Measurements from ENCODE around the gene VTN.

Gene VTN, protein sequence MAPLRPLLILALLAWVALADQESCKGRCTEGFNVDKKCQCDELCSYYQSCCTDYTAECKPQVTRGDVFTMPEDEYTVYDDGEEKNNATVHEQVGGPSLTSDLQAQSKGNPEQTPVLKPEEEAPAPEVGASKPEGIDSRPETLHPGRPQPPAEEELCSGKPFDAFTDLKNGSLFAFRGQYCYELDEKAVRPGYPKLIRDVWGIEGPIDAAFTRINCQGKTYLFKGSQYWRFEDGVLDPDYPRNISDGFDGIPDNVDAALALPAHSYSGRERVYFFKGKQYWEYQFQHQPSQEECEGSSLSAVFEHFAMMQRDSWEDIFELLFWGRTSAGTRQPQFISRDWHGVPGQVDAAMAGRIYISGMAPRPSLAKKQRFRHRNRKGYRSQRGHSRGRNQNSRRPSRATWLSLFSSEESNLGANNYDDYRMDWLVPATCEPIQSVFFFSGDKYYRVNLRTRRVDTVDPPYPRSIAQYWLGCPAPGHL

DNA sequence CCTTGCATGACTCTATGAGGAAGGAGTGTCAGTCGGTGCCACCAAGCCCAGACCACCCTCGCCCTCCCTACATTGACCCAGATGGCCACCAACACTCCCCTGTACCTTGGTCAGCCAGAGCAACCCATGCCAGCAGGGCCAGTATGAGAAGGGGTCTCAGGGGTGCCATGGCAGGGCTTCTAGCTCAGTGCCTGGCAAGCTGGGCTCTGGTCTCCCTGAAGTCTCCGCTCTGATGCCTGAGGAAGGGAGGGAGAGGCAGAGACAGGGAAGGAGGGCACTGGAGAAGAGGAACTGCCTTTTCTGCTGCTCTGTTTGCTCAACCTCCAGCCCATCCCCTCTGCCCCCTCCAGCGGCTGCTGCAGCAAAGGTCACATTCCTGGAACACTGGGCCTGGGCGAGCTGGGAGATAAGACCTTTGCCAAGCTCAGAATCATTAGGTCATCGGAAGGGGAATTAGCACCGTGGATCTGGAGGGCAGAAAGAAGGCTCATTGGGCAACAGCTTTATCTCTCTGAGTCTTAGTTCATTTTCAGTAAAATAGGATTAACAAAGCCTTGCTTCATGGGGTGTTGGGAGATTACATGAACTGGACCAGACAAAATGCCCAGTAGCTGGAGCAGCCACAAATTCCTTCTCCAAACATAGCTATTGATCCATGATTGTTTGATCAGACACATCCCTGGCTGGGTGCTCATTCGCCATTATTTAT, at the start of gene VTN:
Gene VTN, minus strand, starts transcription at position 273 of the 709 bp plus-strand sequence. Its CDS starts 104 bp downstream, at position 169.
- FAIRE-seq = no peak
- TF ChIP-seq POLR2A (IDR thresholded peaks at IDR 0.05; ENCODE audit: low read depth, low read length) = no peak
- DNase-seq (ENCODE audit: insufficient read length, low spot score) = no peak

DNA sequence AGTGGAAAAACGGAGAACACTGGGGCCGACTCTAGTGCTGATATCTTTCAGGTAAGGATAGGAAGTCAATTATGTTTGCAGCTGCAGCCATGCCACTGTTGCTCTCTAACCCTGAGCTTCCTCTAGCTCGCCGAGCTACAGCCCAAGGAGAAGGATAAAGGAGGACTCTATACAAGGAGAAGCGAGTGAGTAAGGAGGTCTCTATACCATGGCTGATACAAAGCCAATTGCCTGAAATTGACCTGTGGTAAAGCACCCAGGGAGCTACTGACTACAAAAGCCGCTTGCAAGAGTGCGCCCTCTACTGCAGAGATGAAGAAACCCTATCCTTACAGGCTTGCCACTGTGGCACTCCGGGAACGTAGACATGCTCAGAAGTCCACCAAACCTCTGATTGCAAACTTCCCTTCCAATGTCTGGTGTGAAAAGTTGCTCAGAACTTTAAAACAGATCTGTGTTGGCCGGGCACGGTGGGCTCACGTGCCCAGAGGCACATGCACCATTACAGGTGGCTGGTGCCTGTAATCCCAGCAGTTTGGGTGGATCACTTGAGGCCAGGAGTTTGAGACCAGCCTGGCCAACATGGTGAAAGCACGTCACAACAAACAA, 46.7 kb upstream of the VTN start:
- peak; percentile 40 for DNase-seq (ENCODE audit: insufficient read length, low spot score)
- no peak for FAIRE-seq
- TF ChIP-seq POLR2A (IDR thresholded peaks at IDR 0.05; ENCODE audit: low read depth, low read length) = no peak

DNA sequence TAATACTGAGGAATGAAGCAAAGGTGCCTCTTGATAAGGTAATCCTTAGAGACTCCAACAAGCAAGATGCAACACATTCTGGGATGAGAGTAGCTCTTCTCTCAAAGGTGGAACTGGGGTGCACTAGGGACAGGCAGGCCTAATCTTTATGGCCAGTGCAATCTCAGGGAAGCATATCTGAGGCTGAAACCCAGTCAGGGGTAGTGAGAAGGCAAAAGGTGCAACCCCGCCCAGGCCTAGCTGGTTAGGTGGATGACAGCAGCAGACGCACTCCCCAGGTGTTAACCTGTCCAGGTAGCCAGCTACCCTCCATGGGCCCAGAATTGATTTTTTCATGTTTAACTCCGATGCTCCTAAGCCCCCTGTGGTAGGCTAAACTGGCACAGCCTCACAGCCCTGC, 45.8 kb upstream of the VTN start:
- DNase-seq (ENCODE audit: insufficient read length, low spot score) (no peak), FAIRE-seq (no peak)
- TF ChIP-seq POLR2A (IDR thresholded peaks at IDR 0.05; ENCODE audit: low read depth, low read length) = no peak

DNA sequence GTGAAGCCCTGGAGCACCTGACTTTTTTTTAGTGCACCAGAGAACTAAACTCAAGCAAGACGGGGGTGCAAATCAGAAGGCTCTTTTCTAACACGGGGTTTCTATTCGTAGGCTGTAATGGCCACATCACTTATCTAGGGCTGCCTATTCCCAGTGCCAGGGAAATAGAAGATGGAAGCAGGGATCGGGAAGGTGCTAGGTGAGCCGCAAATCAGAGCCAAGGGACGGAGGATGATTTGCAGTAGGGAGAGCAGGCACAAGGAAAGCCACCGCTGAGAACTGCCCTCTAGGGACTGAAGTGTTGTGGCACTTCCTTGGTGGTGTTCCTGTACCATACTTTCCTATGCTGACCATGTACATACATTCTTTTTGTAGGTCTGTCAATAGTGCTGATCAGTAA, 43.7 kb upstream of the VTN start:
- FAIRE-seq (no peak), DNase-seq (ENCODE audit: insufficient read length, low spot score) (no peak)

DNA sequence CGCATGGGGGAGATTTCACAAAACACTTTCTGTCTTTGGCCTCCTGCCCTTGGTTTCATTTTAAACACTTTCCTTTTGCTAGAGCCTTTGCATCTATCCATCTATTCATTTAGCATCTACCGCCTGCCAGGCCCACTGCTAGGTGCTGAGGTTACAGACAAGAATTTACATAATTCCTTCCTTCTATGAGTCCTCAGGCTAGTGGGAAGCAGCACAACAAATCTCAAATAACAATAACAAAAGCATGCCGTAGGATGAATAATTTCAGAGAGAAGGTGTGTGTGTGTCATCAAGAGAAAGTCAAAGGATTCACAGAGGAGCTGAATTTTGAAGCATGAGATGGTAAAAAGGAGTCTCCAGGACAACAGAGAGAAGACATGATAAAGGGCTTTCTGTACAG, 42.0 kb upstream of the VTN start:
- no peak for DNase-seq (ENCODE audit: insufficient read length, low spot score)
- FAIRE-seq = no peak

More for the DNA sequence above, 43.7 kb upstream of the VTN start:
- TF ChIP-seq POLR2A (IDR thresholded peaks at IDR 0.05; ENCODE audit: low read depth, low read length) = no peak

DNA sequence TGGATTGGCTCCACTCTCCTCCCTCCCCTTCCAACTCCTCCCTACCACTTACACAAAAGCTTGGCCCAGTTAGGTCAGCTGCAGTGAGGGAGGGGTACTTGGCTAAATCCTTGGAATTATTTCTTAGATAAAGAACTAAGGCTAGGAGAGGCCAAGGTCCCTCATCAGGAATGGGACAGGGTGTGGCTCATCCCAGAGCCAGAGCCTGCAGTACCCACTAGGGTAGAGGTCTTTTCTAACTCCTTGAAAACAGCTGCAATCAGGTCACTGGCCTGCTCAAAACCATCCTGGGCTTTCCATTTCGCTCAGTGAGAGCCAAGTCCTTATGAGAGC, 37.8 kb upstream of the VTN start:
- FAIRE-seq (no peak), DNase-seq (ENCODE audit: insufficient read length, low spot score) (no peak)
- no peak for TF ChIP-seq POLR2A (IDR thresholded peaks at IDR 0.05; ENCODE audit: low read depth, low read length)

More for the DNA sequence above, 42.0 kb upstream of the VTN start:
- TF ChIP-seq POLR2A (IDR thresholded peaks at IDR 0.05; ENCODE audit: low read depth, low read length) = no peak

DNA sequence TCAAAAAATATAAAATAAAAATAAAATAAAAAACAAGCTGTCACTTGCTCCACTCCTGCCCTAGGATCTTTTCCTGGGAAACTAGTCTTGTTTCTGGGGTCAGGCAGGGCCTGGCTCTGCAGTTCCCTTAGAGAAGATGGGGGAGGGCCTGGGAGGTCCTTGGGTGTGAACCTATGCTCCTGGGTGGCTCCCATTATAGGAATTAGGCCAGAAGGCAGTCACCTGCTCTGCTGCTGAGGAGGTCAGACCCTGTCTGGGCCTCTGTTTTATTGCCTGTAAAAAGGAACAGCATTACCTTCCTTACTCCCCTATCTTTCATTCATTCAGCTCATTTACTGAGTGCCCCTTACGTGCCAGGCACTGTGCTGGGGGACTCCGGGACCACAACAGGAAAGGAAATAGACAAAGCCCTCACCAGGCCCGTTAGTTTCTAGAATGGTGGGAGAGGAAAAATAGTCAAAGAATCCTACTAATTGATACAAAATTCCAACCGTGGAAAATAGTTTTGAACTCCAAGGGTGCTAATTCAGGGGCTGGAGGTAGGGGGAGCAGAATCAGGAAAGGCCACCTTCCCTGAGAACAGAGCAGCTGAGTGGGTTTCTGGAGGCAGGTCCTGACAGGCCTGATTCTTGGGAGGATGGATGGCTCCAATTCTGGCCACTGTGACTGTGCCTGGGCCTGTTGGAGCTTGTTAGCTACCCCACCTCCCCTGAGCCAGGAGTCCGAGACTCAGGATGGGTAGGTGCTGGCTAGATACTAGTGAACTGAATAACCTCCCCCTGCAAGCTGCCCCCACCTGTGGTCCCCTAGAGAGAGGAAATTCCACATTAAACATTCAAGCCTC, 37.2 kb upstream of the VTN start:
- no peak for TF ChIP-seq POLR2A (IDR thresholded peaks at IDR 0.05; ENCODE audit: low read depth, low read length)
- no peak for DNase-seq (ENCODE audit: insufficient read length, low spot score)
- FAIRE-seq = no peak

DNA sequence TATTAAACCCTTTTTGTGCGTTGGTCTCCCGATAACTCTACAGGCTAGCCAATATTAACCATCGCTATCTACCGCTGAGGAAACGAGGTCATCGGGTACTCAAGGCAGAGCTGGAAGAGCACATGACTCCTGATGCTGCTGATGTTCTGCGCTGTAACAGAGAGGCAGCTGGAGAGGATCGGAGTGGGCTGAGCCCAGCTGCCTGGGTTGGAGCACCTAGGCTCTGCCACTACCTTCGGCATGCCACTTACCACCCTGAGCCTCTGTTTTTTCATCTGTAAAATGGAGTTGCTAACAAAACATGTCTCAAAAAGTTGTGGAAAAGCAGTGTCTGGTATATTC, 36.3 kb upstream of the VTN start:
- FAIRE-seq (no peak), DNase-seq (ENCODE audit: insufficient read length, low spot score) (no peak)
- no peak for TF ChIP-seq POLR2A (IDR thresholded peaks at IDR 0.05; ENCODE audit: low read depth, low read length)

DNA sequence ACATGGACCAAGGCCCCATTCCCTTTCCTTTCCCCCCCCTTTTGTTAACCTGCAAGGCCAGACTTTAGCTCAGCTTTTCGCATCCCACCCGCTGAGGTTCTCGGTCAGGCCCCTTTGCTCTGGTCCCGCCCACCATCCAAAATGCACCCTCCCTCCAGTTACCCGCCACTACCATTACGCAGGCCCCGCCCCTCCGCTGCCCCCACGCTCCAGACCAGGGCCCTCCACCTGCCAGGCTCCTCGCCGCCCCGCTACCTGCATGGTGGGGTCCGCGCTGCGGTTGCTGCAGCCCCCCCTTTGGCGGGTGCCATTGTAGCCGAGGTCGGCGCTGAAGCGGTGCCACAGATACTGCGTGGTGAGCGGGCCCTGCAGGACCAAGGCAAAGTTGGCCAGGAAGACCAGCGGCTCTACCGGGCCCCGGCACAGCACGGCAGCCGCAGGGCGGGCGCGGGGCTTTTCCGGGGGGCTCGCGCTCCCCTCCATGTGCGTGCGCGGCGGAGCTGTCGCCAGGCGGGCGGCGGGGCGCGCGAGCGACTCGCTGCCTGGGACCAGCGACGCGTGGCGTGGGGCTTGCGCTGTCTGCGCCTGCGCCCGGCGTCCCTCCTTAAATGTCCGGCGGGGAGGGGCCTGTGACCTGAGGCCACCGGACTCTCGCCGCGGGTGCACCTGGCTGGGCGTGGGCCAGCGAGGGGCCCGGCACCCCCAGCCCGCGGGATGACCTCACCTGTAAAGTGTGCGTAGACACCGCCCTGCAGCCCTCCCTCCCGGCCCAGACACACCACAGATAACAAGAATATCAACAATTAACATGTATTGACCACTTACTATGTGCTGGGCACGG, 35.7 kb upstream of the VTN start, which contains the start of gene SLC46A1:
Gene SLC46A1, minus strand, starts transcription at position 581 of the 841 bp plus-strand sequence. Its CDS starts 98 bp downstream, at position 483.
- TF ChIP-seq POLR2A (IDR thresholded peaks at IDR 0.05; ENCODE audit: low read depth, low read length) = peak; percentile 33; the same call in 1 of the 2 replicates
- FAIRE-seq = no peak

DNA sequence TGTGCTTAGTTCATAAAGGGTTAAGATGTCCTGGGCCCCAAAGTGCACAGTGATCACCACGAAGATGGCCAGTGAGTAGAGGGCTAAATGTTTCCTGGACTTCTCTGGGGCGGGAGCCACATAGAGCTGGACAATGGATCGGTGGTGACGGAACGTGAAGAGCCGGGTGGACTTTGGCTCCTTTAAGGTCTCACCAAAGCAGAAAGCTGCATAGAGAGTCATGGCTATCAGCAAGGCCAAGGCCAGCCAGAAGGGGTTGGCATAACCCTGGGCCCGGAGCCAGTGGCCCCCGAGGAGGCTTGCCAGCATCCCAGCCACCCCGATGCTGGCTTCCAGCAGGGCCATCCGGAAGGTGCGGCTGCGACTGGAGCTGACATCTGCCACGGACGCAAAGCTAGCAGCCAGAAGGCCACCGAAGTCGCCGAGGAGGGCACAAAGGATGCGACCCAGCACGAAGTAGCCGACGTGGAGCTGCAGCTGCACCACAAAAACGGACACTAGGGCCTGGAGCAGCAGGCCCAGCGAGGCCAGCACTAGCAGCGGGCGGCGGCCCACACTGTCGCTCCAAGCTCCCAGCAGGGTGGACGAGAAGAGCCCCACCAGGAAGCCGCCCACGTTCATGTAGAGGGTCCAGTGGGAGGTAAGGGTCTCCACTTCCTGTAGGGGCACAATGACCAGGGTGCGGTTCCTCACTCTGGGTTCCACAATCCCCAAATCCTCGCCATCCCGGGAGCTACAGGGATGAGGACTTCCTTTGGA, 34.9 kb upstream of the VTN start:
- TF ChIP-seq POLR2A (IDR thresholded peaks at IDR 0.05; ENCODE audit: low read depth, low read length) = no peak
- no peak for DNase-seq (ENCODE audit: insufficient read length, low spot score)
- no peak for FAIRE-seq

More for the DNA sequence above, 35.7 kb upstream of the VTN start, which contains the start of gene SLC46A1:
- peak; percentile 26 for DNase-seq (ENCODE audit: insufficient read length, low spot score)

DNA sequence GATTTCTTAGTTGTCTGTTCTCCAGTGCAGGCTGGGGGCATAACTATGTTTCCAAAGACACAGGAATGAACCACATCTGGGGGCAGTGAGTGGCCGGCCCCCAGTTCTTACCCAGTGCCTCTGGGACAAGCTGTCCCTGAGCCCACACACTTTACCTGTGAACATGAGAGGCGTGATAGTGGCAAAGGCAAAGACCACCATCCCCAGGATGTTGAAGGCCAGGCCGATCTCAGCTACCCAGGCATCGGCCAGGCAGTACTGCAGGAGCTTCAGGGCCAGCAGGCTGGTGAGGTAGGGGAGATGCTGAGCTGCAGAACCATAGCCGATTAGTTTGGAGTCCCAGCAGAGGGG, 34.3 kb upstream of the VTN start:
- FAIRE-seq (no peak), DNase-seq (ENCODE audit: insufficient read length, low spot score) (no peak)
- TF ChIP-seq POLR2A (IDR thresholded peaks at IDR 0.05; ENCODE audit: low read depth, low read length) = no peak

DNA sequence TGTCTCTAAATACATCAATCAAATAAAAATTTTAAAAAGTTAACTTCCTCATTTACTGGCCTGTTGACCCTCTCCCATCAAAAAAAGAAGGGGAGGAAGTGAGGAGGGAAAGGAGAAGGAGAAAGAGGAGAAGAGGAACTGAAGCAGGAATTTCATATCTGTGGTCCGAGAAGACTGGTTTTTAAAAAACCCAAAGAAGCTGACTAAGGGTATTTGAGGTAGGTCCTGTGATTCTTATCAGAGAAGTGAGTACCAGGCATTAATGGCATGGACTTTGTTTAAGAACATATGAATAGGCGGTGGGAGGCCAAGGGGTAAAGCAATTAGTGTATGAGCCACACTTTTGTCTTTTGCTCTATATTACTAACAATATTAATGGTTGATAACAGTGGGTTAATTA, 33.9 kb upstream of the VTN start:
- no peak for FAIRE-seq

More for the DNA sequence above, 33.9 kb upstream of the VTN start:
- TF ChIP-seq POLR2A (IDR thresholded peaks at IDR 0.05; ENCODE audit: low read depth, low read length) = no peak
- DNase-seq (ENCODE audit: insufficient read length, low spot score) = no peak

All from H54 (cell line).